ENCODE measurements around the gene UTRN.

The UTRN gene

GRCh38 chr6:144284783-144285547 lies at the start of gene UTRN:
UTRN (plus strand) TSS chr6:144285335; CDS start chr6:144291829, 6,494 bp downstream.
- DNase-seq, result peak; percentile 34 to 39

GRCh38 chr6:144244688-144245087 lies 40.4 kb upstream of the UTRN start:
- DNase-seq, result no peak

- no peak for DNase-seq
These were observed 38.1 kb upstream of the UTRN start for GRCh38 chr6:144246988-144247387.

GRCh38 chr6:144248003-144248402 lies 37.1 kb upstream of the UTRN start:
- DNase-seq, result peak in 1 of 2 donors; percentile 4

- DNase-seq, result no peak
These were observed 36.4 kb upstream of the UTRN start for GRCh38 chr6:144248476-144249301.

- DNase-seq, result no peak
These were observed 34.9 kb upstream of the UTRN start for GRCh38 chr6:144250276-144250675.

GRCh38 chr6:144252259-144252658 lies 32.9 kb upstream of the UTRN start:
- DNase-seq, result no peak

- no peak for DNase-seq
These were observed 25.1 kb upstream of the UTRN start for GRCh38 chr6:144259986-144260385.

- DNase-seq, result peak; percentile 28 to 37
These were observed 22.4 kb upstream of the UTRN start for GRCh38 chr6:144262470-144263369.

GRCh38 chr6:144263786-144264185 lies 21.3 kb upstream of the UTRN start:
- DNase-seq, result no peak

- DNase-seq, result no peak
These were observed 20.7 kb upstream of the UTRN start for GRCh38 chr6:144264270-144265060.

- DNase-seq, result no peak
These were observed 20.1 kb upstream of the UTRN start for GRCh38 chr6:144265061-144265357.

- peak in 1 of 2 donors; percentile 21 for DNase-seq
These were observed 19.7 kb upstream of the UTRN start for GRCh38 chr6:144265390-144265789.

- no peak for DNase-seq
These were observed 19.0 kb upstream of the UTRN start for GRCh38 chr6:144266091-144266649.

GRCh38 chr6:144268794-144269349 lies 16.3 kb upstream of the UTRN start:
- no peak for DNase-seq

- no peak for DNase-seq
These were observed 8.0 kb upstream of the UTRN start for GRCh38 chr6:144277174-144277573.

GRCh38 chr6:144277605-144278227 lies 7.4 kb upstream of the UTRN start:
- no peak for DNase-seq

GRCh38 chr6:144278659-144279314 lies 6.3 kb upstream of the UTRN start:
- no peak for DNase-seq

- DNase-seq, result no peak
These were observed 5.5 kb upstream of the UTRN start for GRCh38 chr6:144279484-144280150.
